Measurements from ENCODE around the gene NCF4.
A peak's percentile ranks its signal among the peaks of the same experiment; 100 is the strongest.

Gene NCF4

DNA sequence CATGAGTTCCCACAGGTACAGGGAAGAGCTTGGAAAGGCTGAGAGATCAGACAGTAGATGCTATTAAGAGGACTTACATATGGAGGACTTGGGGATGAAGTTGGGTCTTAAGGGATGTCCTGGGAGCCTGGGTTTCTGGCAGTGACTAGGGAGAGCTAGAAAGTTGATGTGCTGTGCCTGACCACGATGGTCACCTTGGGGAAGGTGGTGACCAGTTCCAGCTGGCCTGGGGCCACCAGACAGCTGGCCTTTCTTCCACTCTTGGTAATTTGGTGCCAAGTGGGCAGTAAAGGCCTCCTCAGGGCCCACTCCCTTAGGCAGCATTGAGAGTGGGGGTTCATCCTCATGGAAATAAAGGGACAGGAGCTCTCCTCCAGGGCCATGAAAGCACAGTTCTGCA is 38.7 kb downstream of the NCF4 start:
- no peak for DNase-seq

DNA sequence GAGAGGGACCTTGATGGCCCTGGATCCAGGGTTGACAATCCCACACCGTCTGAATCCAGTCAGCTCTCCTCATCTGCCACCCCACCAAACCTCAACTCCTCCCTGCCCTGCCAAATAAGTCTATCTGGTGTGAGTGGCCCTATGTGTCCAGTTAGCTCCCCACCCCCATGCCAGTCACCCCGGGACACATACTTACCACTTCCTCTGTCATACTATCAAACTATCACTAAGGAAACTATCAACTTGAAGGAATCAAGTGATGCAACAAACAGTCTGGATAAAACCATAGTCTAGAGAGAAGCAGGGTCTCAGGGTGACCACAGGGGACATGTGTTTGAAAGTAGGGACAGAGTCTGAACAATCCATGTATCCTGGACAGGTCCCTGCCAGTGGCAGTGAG is 39.4 kb downstream of the NCF4 start:
- DNase-seq: peak; percentile 28 to 40

DNA sequence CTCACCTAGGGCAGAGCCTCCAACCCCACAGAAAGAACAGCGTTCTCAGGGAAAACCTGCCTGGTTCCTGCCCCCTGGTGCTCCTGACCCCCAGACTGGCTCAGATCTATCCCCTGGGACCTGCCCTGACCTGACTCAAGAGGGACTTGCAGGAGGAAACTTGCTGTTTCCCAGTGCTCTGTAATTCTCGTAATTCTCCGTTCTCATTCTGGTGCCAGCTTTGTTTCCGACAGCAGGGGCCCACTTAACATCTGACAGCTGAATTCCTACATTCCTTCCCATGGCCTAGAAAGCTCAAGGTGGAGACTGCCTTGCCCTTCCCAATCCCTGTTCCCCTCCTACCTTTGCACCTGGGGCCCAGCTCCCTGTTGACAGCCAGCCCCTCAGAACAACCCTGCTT is 40.1 kb downstream of the NCF4 start:
- no peak for DNase-seq

DNA sequence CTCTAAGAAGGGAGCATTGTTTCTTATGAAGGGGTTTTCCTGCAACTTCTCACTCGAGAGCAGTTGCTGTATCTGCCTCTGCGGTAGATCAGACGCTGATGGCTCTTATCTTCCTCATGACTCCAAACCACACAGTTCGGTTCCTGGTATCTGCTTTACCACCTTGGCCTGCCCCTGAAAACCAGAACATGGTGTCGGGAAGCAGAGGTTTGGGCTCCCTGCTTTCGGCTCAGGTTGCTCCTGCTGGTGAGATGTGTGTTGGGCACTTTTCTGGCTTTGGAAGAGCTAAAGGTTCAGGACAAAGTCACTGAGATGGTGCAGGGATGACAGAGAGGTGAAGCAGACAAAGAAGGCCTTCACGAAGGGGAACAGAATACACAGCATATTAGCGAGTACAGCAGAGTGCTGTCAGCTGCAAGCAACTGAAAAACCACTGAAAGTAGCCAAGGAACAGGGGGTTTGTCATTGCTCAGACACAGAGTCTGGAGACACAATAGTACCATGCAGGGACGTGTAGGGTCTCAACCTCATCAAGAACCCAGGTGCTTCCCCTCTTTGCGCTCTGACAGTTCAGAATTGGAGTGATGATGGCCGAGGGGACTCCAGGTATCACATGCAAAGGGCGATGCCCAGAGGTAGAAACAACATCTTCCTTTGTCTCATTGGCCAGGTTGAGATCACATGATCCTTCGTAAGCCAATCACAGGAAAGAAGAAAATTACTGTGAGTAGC is 40.8 kb downstream of the NCF4 start:
- no peak for DNase-seq

DNA sequence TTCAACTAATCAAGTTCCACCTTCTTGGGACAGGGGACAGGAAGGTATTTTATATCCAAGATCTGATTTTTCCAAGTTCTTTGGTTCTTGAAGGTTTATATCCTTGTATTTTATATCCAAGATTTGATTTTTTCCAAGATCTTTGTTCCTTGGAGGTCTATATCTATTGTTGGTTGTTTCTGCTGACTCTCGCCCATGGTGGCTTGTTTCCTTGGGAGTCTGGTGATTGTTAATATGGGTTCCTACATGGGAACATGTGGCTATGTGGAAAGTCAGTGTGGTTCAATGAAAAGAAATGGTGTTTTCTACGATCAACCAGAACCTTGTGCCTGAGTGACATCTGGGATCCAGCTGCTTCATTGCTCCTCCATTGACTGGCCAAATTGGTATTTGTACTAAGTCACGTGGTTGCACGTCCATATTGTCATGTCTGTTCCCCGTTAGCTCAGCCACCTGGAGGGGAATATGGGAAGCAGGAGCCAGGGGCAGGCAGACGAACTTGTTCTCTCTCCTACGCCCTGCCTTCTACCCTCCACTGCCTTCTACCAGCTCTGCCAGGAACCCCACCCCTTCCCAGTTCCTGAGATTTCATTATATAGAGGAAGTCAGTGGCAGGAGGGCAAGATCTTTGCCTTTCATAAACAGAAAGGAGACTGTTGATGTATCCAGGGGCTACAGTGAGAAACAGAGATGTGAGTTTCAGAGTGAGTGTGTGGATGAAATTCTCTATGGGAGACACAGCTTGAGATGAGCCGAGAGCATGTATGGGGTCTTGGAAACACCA is 41.5 kb downstream of the NCF4 start:
- no peak for DNase-seq

DNA sequence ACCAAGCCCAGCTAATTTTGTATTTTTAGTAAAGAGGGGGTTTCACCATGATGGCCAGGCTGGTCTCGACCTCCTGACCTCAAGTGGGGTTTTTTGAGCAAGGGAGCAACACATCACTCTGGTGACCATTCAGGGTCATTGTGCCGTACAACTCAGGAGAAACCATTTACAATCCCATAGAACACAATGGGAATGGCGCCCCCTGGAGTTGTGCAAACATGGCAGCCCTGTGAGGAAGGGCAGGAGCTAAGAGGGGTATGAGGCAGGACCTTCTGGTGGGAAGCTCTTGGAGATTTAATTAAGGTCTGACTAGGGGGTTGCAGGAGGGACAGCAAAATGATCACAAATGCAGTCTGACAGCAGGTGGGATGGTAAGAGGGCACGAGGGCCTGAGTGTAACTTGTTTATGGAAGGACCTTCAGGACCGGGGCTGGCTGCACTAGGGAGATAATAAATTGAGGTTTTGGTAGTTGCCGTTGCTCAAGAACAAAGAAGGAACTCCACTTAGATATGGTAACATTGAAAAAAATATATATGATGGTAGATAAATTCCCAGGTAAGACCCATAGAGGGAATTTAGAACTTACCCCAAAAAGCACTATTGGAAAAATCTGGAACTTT is 43.6 kb downstream of the NCF4 start:
- no peak for DNase-seq

DNA sequence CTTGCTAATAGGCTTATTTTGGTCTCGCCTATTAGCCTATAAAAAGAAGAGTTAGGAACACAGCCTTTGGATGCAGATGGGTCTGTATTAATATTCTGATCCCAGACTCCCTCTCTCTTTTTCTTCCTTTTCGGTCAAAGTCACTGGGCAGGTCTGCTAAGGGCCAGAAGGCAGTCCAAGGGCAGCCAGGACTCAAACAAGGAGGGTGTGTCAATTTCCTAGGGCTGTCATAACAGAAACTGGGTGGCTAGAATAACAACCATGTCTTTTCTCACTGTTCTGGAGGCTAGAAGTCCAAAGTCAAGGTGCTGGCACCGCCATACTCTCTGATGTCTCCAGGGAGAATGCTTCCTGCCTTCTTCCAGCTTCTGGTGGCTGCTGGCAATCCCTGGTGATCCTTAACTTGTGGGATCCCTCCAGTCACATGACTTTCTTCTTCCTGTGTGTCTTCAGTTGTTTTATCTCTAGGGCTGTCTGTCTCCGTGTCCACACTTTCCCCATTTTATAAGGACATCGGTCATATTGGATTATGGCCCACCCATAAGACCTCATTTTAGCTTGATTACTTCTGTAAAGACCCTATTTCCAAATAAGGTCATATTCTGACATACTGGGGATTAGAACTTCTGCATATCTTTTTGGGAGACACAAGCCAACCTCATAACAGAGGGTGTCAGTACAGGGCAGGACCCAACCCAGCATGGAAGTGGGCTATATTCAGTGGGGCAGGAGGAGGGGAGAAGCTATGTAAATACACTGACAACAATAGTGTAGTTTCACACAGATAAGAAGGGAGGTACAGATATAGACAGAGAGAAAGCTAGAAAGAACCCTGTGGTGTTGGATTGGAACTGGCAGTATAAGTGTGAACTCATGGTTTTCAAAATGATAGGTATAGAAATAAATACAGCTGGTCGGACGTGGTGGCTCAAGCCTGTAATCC is 46.7 kb downstream of the NCF4 start:
- DNase-seq: no peak

DNA sequence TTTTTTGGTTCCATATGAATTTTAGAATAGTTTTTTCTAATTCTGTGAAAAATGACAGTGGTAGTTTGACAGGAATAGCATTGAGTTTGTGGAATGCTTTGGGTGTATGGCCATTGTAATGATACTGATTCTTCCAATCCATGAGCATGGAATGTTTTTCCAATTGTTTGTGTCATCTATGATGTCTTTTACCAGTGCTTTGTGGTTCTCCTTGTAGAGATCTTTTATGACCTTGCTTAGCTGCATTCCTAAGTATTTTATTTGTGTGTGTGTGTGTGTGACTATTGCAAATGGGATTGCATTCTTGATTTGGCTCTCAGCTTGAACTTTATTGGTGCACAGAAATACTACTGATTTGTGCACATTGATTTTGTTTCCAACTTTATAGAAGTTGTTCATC is 49.7 kb downstream of the NCF4 start:
- DNase-seq: no peak

DNA sequence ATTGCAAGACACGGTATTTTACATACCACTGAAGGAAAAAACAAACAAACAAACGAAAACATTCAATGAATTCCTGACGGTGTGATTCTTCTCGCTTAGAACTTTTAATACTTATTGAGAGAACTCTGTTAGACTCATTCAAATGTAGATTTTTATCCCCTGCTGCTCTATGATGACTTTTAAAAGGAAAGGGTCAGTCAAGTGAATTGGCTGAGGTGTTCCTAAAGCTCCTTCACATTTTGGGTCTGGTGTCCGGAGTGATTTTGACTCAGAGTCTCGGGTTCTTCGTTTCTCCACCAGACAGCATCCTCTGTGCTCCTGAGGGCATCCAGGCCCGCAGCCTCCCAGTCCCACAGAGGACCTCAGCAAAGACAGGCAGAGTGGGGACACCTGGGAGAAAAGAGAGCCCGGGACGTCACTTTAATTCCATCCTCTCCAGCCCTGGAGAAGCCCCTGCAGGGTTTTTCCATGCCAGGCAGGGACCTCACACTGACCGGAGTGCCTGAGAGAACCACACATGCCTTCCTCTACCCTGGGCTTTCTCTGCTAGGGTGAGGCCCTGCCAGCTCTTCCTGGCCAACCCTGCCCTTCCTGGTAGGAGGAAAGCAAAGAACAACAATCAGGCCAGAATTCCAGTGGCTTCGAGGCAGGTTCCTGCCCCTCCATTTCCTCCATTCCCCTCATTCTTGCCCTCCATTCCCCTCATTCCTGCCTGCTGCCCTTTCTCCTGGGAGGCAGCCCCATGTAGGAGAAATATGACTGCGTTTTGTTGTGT is 51.3 kb downstream of the NCF4 start:
- DNase-seq: no peak

DNA sequence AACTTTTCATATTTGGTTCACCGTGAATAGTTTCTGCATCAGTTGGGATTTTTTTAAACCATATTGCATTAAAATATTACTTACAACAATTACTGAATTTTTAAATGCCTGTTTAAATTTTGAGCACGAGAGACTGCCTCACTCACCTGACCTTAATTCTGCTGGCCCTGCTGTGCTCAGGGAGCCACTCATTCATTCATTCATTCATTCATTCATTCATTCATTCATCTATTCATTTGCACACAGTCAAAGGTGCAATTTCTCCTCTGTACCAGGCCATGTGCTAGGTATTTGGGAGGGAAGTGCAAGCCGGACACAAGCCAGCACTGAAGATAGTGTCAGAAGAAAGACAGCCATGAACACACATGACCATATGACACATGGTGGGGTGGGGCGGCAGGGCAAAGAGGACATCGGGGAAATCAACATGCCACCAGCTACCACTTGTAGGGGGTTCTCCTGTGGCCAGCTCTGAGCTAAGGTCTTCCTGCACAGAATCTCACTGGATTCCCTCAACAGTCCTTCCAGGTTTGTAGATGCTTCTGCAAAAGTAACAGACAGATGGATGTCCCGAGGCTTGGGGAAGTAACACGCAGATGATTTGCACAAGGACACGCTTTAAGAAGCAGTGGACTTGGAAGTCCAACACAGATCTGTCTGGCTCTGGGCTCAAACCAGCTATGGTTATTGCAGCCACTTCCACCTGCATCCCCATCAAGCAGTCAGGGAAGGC is 52.1 kb downstream of the NCF4 start:
- DNase-seq: no peak

DNA sequence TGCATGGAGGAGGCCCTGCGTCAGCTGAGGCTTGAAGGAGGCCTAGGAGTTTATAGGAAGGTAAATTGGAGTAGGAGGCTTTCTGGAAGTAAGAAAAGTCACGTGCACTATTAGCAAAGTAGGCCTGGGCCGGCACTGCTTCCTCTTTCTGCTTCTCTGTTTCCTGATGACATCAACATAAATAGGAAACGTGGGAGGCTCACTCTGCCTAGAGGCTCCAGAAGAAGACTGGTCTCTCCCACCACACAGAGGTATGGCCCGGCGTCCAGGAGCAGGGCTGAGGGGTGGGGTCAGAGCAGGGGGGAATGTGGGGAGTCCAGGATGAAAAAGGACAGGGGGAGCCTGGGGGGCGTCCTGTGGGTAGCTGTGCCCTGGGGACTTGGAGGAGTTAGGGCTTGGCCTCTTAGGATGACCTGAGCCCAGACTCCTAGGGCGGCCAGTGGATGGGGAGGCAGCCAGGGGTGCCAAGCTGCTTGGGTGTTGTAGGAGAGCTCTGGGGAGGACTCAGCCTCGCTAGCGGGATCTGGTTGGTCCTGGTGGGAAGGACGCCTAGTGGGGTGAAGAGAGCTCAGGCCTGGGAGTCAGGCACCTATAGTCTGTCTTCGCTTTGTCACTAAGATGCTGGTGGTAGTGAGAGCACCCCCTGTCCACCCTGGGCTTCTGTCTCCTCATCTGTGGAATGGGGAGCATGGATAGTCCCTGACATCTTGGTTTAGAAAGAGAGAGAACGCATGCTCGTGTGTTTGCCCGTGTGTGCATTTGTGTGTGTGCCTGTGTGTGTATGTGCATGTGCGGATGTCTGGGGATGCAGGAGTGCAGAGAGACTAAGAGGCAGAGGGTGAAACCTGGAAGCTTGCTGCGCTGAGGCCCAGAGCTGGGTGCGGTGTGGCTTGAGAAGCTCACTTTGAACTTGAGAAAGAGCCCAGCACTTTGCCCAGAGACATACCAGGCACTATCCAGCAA is 52.9 kb downstream of the NCF4 start, which contains the start of gene CSF2RB:
TSS of gene CSF2RB (plus strand) at position 202 of the 963 bp plus-strand sequence. CDS start 8,580 bp downstream, outside the sequence.
- peak; percentile 92 to 94 for DNase-seq

DNA sequence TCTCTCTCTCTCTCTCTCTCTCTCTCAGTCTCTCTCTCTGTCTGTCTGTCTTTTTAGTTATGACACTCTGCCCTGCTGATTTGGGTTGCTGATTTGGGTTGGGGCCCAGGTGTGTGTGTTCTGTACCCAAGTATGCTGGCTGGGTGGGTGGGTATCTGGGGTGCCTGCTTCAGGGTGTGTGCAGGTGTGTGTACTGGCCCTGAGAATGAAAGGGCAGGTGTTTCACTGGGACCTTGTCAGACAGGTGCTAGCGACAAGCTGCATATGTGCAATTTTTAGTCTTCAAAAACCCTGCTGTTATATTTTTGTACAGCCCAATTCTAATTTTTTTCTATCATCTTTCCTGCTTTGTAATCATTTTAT is 53.6 kb downstream of the NCF4 start:
- DNase-seq: no peak

DNA sequence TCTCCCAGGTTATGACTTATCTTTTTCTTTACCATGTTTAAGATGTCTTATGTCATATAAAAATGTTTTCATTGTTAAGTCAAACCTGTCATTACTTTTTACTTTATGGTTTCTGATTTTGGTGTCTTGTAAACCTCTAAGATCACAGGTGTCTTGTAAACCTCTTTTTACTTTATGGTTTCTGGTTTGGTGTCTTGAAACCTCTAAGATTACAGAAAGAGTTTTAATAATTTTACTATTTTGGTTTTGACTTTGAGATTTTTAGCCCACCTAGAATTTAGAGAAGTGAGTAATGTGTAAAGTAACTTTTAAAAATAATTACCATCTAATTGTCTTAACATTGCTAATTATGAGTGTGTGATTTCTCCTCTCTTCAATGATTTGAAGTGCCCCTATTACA is 55.2 kb downstream of the NCF4 start:
- no peak for DNase-seq

DNA sequence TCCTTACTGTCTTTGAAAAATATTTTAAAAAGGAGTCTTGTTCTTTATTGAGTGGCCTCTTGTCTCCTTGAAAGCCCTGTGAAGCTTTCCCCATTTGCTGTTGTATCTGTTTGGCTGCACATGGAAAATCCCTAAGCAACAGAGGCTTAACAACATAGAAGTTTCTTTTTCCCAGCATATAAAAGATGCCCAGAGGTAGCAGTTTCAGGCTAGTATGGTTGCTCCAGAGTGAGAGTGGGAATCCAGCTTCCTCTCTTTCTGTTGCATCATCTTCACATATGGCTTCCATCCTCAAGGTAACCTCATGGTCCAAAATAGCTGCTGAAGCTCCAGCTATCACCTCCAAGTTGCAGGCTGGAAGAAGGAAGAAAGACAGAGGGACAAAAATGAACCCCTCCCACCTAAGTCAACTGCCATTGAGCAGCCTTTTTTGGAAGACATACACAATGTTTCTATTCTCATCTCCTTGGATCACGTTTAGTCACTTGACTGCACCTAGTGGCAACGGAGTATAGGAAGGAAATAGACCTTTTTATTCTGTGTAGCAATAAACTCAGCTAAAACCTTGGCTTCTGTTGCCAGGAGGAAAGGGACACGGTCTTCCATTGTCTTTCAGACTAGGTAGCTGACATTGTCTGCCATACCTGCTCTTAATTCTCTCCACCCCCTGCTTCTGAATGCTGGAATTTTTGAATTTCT is 57.9 kb downstream of the NCF4 start:
- DNase-seq: no peak

DNA sequence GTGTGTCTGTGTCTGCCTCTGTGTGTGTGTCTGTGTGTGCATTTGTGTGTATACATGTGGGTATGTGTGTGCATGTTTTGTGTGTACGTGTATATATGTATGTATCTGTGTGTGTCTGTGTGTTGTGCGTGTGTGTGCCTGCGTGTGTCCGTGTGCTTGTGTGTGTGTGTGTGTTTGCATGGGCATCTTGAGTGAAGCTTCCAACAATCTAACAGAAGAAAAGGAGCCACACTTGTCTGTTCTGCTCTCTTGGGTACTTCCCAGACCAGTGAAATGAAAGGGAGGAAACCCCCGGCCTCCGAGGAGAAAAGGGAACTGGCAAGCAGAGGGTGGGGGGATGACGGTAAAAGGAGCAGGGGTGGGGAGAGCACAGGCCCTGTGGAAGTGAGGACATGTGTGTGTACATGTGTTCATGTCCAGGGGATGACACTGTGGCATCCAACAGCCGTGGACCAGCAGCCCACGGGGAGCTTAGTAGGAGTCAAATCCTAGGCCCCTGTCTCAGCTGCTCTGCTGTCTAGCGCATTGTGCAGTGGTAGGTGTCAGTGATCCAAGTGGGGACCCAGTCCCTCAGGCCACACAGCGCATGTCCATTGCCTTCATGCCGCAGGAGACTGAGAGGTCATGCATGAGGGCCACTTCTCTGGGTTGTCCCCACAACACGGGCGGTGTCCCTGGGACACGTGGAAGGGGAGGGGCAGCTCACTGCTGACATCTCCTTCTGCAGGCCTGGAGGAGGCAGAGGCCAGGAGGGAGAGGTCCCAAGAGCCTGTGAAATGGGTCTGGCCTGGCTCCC is 60.7 kb downstream of the NCF4 start:
- DNase-seq: peak; percentile 62 to 63

DNA sequence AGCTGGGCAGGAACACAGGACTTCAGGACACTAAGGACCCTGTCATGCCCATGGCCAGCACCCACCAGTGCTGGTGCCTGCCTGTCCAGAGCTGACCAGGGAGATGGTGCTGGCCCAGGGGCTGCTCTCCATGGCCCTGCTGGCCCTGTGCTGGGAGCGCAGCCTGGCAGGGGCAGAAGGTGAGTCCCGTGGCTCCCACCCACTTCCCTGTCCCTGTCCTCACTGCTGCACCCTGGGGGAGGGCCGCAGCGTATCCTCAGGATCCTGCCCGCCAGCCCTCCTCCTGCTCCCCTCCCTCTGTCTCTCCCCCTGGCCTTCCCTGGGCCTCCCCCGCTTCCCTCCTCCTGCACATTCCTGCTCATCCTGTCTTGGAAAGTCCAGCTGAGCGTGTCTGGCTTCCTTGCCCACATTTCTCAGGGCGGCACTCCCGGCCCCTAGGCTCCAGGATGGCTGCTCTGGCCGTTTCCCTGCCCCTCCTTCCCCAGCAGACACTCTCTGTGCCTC is 61.4 kb downstream of the NCF4 start:
- no peak for DNase-seq

DNA sequence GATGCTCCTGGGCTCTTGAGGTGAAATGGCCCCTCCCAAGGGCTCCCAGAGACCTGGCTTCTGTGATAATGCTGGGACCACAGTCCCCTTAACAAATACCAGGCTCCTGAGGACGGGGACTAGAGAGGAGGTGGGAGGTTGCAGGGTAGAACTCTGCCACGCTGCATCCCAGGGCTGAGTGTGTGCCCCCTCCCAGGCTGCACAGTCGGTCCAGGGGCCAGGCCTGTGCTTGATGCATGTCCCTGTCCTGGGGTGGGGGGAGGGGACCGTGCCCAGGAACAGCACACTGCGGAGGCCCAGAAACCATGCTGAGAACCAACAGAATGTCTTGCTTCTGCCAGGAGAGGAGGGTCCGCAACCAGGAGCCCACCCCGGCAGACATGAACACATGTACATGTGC is 61.9 kb downstream of the NCF4 start:
- DNase-seq: no peak

DNA sequence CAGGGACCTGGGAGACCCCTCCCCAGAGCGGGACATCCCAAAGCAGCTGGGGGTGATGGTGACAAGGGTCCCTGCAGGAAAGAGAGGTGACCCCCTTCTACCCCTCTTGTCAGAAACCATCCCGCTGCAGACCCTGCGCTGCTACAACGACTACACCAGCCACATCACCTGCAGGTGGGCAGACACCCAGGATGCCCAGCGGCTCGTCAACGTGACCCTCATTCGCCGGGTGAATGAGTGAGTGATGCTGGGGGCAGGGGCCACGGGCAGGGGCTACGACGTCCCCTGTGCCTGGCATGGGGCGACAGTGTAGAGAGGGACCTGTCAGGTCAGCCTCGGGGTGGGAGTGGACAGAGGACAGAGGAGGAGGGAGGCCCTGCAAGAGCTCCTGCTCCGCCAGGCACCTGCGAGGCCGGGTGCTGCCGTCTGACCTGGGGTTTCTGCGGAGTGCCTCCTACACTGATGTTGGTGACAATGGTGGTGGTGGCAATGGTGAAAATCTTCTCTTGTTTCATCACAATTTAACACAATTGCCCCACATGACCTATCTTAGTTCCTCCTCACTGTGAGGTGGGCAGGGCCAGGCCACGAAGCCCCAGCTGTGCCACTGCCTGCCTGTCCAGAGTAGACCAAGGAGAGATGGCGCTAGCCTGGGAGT is 62.5 kb downstream of the NCF4 start:
- DNase-seq: peak; percentile 4 to 9

All from AML-193 (cell line).